Lower lobe of right lung (tissue), 2 donors: ENCODE results near the gene PTPN18. TPM values are rescaled to one million over a fixed set of nuclear protein-coding genes. Genes with fewer than 3 reads are reported as not detected.

Experiments used
- ATAC-seq, 2 donors: fragments of 200-7000 bp; cut with Tn5 transposase; one replicate each; pipeline ENCODE4 v1.9.1; 2020 to 2022; ENCODE audit warnings: mild to moderate bottlenecking in 2 of 2, moderate library complexity in 2 of 2
- DNase-seq: peaks from one replicate; pipeline ENCODE4 v3.0.0-alpha.2; 2020
- H3K27ac ChIP-seq: fragments of 200-600 bp; one replicate; pipeline ENCODE4 v1.8.0; 2022
- H3K27me3 ChIP-seq: fragments of 200-600 bp; one replicate; pipeline ENCODE4 v1.8.0; 2022; ENCODE audit warnings: low read depth
- H3K36me3 ChIP-seq: fragments of 200-600 bp; one replicate; pipeline ENCODE4 v1.8.0; 2022; ENCODE audit warnings: mild to moderate bottlenecking
- H3K4me1 ChIP-seq: fragments of 200-600 bp; one replicate; pipeline ENCODE4 v1.8.0; 2022
- H3K4me3 ChIP-seq: fragments of 200-600 bp; one replicate; pipeline ENCODE4 v1.8.0; 2022; ENCODE audit warnings: mild to moderate bottlenecking
- H3K9me3 ChIP-seq: fragments of 200-600 bp; one replicate; pipeline ENCODE4 v1.8.0; 2022
- intact Hi-C: fragments of 100-400 bp; cut with DNase I; formaldehyde crosslinking; loops from one replicate; pipeline ENCODE4 v1.11.0; 2022
- total RNA-seq: library from RNA; stranded (reverse); fragmentation: NEBNext Ultra II Directional; extraction: Animal tissue kit (Norgen Biotek cat#: 25700); gene quantifications from one replicate; pipeline ENCODE4 v1.2.1, GENCODE V29; 2021
- TF ChIP-seq, protein P1 (sequence below): fragments of 200-600 bp; IDR thresholded peaks from one replicate; pipeline ENCODE4 v1.8.0; 2022; ENCODE audit warnings: antibody characterized with exemption, mild to moderate bottlenecking
- donor health status: DM: no; HTN: yes; CAD: no; lungs with severe emphysema.

PTPN18 gene
- total RNA-seq, 1 donor from 2014 or later = 74.1 TPM

GRCh38 chr2:130336877-130337734 lies 18.8 kb upstream of the PTPN18 start:
- no peaks in the 10 kb centered on the region for H3K9me3 ChIP-seq
- ATAC-seq = peak; percentile 69 to 77
- peak overlapping the region; percentile 39 for H3K4me3 ChIP-seq
- intact Hi-C loops = no loop called here
- H3K36me3 ChIP-seq = peaks cover 22% of the 10 kb centered on the region
- H3K27ac ChIP-seq = no peak overlapping the region
- TF ChIP-seq, protein P1, sequence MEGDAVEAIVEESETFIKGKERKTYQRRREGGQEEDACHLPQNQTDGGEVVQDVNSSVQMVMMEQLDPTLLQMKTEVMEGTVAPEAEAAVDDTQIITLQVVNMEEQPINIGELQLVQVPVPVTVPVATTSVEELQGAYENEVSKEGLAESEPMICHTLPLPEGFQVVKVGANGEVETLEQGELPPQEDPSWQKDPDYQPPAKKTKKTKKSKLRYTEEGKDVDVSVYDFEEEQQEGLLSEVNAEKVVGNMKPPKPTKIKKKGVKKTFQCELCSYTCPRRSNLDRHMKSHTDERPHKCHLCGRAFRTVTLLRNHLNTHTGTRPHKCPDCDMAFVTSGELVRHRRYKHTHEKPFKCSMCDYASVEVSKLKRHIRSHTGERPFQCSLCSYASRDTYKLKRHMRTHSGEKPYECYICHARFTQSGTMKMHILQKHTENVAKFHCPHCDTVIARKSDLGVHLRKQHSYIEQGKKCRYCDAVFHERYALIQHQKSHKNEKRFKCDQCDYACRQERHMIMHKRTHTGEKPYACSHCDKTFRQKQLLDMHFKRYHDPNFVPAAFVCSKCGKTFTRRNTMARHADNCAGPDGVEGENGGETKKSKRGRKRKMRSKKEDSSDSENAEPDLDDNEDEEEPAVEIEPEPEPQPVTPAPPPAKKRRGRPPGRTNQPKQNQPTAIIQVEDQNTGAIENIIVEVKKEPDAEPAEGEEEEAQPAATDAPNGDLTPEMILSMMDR = no peak
- DNase-seq = peak; percentile 71
- H3K4me1 ChIP-seq = peaks cover 23% of the 10 kb centered on the region
- H3K27me3 ChIP-seq = peaks cover 3% of the 10 kb centered on the region

GRCh38 chr2:130337735-130338325 lies 18.0 kb upstream of the PTPN18 start:
- Histone ChIP-seq H3K27ac (no peak overlapping the region), H3K4me3 (no peak overlapping the region), H3K27me3 (no peaks in the 10 kb centered on the region), H3K4me1 (peaks cover 16% of the 10 kb centered on the region), H3K9me3 (no peaks in the 10 kb centered on the region), H3K36me3 (peaks cover 22% of the 10 kb centered on the region)
- no peak for ATAC-seq
- intact Hi-C loops = no loop called here
- DNase-seq = no peak
- TF ChIP-seq, protein P1 = no peak

- TF ChIP-seq, protein P1 = no peak
- intact Hi-C loops = no loop called here
- Histone ChIP-seq H3K9me3 (no peaks in the 10 kb centered on the region), H3K36me3 (peaks cover 22% of the 10 kb centered on the region), H3K27me3 (no peaks in the 10 kb centered on the region), H3K4me3 (no peak overlapping the region), H3K27ac (no peak overlapping the region), H3K4me1 (peaks cover 22% of the 10 kb centered on the region)
- ATAC-seq = no peak
- no peak for DNase-seq
Observed at GRCh38 chr2:130338793-130339345, 17.0 kb upstream of the PTPN18 start.

DNA sequence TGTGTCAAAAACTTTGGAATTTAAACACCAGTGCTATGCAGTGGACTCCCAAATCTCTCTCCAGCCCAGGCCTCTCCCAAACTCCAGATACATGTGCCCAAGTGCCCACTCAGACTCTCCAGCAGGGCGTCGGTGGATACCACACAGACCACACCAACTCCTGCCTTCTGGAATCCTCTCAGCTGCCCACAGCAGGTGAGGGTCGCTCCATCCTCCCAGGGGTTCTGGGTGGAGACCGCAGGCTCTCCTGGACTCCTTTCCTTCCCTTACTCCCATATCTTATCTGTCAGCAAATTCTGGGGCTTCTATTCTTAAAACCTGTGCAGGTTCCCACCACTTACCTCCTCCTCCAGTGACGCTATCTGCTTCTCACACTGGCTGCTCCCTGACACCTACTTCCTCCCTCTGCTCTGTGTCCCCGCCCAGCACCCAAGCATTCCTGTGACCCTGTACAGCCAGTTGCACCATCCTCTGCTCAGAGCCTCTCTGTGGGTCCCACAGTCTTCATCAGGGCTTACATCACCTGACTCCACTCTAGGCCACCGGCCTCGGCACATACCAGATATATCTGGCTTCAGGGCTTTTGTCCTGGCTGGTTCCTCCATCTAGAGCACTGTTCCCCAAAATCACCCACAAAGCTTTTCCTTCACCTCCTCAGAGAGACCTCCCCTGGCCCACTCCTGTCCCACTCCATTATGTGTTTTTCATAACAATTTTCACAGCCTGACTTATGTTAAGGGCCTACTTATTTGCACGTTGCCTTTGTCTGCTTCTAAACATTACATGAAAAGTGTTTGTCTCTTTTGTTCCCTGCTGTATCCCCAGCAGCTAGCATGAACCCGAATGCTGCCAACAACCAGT lies 15.7 kb upstream of the PTPN18 start:
- DNase-seq = no peak
- no peaks in the 10 kb centered on the region for H3K9me3 ChIP-seq
- ATAC-seq = no peak
- peaks cover 27% of the 10 kb centered on the region for H3K4me1 ChIP-seq
- intact Hi-C loops = no loop called here
- H3K27ac ChIP-seq = no peak overlapping the region
- no peaks in the 10 kb centered on the region for H3K27me3 ChIP-seq
- TF ChIP-seq, protein P1 = no peak
- H3K36me3 ChIP-seq = peaks cover 30% of the 10 kb centered on the region
- H3K4me3 ChIP-seq = no peak overlapping the region

DNA sequence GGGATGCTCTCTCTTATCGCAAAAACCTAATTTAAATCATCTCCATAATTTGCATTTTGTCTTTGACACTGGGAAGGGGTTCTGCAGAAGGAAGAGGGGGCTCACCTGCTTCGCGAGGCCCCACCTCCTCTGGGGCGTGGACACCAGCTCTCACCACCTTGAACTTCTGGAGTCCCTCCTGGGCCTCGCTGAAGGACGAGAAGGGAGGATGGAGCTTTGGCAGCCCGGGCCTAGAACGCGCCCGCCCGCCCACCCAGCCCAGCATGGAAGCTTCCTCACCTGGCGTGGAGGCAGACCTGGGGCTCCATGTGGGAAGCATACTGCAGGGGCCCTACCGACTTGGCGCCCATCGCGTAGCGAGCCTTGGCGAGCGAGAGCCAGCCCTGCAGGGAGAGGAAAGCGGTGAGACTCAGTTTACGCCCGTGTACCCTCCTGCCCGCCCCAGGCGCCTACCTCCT lies 14.3 kb upstream of the PTPN18 start:
- intact Hi-C loops = no loop called here
- no peaks in the 10 kb centered on the region for H3K9me3 ChIP-seq
- TF ChIP-seq, protein P1 = no peak
- H3K4me3 ChIP-seq = peak overlapping the region; percentile 69
- ATAC-seq = peak in 1 of 2 donors; percentile 3
- peaks cover 27% of the 10 kb centered on the region for H3K4me1 ChIP-seq
- H3K27ac ChIP-seq = peak overlapping the region; percentile 92
- no peak for DNase-seq
- H3K36me3 ChIP-seq = peaks cover 45% of the 10 kb centered on the region
- no peaks in the 10 kb centered on the region for H3K27me3 ChIP-seq
